ENCODE measurements around the gene ATP2A3.
A peak's percentile ranks its signal among the peaks of the same experiment; 100 is the strongest.

ATP2A3 gene

DNA sequence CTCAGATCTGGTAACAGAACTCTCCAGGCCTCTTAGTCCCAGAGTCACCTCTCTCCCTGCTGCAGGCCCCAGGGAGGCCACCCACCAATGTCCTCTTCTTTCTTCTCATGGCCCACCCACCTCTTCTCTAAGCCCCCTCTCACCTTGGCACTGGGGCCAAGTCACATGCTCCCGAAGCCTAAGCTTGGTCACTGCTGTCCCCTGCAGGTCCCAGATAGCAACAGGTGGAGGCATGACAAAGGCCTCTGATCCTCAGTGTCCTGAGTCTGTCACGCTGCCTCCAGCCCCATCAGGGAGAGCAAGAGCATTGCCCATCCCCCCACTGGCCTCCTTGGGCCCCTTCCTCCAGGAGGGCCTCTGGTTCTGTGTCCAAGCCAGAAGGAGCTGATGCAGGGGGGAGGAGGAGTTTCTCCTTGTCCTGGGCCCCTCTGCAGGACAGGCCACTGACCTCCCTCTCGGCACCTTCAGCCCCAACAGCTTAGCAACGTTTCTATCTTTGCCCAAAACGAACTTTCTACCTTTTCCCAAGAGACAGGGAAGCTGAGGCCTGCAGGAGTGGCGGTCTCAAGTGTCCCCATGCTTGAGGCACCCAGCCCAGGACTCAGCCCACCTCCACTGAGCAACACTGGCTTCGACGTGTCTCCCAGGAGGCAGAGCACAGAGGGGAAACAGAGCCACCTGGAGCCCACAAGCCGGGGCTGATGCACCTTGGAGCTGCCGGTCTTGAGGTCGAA is 56.6 kb downstream of the ATP2A3 start:
- DNase-seq: no peak

DNA sequence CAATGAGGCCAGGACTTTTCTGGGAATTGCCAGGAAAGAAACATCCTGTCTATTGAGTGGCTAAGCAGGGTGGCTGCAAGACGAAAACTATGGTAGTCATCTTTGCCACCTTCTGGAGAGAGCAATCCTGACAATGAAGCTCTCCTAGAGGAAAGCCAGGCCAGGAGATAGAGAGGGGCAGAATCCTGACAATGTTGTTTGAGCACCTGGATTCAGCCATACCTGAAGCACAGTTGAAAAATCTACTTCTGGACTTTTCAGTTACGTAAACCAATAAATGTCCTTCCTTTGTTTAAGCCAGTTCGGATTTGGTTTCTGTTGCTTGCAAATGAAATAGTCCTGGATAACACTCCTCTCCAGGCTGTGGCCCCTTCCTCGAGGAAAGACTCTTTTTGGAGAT is 57.4 kb downstream of the ATP2A3 start:
- DNase-seq: no peak

DNA sequence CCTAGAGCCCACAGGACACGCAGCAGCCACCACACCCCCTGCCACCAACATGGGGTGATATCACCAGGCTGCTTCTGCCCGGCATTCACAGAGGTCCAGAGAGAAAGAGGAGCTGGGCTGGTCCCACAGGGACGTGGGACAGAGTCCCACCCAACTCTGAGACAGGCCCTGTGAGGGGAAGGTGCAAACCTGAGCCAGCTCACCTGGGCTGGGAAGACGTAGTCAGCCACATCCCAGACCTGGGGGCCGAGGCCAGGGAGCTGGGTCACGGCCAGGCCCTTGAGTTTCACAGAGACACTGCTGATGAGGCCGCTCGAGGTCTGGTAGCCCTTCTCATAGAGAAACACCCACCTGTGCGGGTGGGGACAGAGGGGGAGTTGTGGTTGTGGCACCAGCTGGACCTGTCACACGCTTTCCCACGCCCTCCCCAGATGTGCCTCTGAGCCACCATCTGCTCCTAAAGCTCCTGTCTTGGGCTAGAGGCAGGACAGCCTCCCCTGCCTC is 59.2 kb downstream of the ATP2A3 start:
- DNase-seq: no peak

DNA sequence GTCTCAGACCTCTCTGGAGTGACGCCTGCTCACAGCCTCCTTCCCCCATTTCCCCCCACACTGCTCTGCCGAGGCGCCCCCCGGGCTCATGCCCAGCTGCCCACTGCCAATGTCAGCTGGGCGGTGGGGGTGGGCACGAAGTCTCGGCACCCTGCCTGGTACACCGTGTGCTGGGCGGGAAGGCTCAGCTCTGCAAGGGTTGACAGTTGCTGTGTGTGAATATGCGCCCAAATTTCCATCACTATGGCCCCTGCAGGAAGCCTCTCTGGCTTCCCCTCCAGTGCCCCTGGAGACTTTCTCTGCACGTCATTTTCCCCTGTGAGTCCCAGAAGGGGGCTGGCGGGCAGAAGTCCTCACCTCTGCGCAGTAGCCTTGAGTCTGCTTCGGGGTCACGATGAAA is 59.7 kb downstream of the ATP2A3 start:
- DNase-seq: no peak

DNA sequence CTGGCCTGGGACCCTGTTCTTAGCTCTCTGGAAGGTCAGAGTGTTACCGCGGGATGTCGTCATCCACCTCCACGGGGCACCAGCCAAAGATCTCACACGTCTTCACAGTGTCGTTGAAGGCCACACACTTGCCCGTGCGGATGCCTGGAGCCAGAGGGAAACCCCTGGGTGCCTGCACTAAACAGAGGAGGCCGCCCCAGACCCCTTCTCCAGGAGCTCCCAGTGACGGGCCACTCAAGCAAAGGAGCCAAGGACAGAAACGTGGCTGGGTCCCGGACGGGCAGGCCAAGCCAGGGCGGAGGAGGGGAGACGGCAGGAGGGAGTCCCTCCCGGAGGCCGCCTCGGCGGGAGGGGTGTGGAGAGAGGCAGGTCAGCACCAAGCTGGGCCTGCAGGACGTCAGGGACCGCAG is 60.4 kb downstream of the ATP2A3 start:
- DNase-seq: no peak

DNA sequence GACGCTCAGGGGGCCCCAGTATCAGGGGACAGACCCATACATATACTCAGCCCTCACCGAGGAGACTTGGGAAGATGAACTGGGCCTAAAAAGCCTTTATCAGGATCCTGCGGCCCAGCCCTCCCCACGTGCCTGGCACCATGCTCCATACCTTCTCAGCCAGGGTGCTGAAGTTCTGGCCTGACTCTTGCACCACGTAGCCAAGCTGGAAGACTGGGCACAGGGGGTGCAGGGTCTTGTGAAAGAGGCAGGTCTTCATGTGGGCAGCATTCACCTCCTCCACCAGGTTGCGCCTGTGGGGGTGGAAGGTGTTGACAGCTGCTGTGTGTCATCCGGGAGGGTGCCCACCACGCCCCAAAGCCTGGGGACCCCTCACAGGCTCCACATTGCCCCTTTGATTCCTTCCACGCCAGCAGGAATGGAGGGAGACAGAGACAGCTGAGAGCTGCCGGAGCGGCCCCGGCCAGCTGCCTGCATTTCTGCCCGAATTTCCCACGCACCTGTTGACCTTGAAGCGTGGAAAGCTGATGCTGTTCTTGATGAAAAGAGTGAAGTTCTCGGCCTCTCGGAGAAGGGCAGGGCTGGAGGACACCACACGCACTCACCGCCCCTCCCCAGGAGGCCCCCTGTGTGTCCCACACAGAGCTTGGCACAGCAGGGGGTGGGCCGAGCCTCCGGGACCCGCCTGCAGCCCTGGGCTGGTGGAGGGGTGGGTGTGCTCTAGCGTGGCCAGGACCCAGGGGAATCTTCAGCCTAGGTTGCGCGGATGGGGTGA is 61.0 kb downstream of the ATP2A3 start:
- DNase-seq: no peak

DNA sequence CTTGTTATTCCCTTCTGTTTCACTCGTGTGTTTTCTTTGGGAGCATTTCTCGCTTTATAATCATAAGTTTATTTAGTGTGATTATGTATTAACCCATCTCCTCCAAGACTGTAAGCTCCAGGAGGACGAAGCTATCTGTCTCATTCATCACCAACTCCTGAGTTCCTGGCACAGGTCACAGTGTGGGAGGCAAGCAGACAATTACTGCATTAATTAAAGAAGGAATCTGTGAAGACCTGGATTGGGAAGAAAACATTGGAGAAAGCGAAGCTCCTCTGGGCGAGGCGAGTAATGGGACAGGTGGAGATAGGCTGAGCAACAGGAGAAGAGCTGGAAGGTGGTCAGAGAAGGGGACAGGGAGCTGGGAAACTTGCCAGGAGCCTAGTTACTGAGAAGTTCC is 63.6 kb downstream of the ATP2A3 start:
- no peak for DNase-seq

DNA sequence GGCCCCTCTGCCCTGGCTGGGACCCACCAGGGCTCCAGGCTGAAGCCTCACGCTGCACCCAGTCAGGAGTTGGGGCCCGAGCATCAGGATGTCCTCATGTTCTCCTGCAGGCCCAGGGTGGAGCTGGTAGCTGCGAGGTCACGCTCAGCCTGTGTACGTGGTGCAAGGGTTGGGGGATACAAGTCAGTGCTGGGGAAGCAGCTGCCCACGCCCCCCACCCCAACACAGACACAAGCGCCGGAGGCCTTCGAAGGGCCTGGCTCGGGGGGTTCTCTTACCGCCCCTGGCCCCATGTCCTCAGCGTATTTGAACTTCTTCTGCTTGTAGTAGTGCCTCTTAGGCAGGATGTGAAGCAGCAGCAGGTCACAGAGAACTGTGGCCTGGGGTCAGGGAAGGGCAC is 66.5 kb downstream of the ATP2A3 start:
- no peak for DNase-seq

DNA sequence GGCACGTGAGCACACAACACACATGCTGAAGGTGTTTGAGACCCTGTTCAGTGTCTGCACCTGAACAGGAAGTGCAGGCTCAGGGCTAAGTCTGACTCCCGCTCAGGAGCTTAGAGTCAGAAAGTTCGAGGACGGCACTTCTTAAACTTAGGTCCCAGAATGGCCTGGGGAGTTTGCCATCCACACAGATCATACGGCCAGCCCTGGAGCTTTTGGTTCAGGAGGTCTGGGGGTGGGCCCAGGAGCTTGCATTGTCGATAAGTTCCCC is 67.3 kb downstream of the ATP2A3 start:
- no peak for DNase-seq

DNA sequence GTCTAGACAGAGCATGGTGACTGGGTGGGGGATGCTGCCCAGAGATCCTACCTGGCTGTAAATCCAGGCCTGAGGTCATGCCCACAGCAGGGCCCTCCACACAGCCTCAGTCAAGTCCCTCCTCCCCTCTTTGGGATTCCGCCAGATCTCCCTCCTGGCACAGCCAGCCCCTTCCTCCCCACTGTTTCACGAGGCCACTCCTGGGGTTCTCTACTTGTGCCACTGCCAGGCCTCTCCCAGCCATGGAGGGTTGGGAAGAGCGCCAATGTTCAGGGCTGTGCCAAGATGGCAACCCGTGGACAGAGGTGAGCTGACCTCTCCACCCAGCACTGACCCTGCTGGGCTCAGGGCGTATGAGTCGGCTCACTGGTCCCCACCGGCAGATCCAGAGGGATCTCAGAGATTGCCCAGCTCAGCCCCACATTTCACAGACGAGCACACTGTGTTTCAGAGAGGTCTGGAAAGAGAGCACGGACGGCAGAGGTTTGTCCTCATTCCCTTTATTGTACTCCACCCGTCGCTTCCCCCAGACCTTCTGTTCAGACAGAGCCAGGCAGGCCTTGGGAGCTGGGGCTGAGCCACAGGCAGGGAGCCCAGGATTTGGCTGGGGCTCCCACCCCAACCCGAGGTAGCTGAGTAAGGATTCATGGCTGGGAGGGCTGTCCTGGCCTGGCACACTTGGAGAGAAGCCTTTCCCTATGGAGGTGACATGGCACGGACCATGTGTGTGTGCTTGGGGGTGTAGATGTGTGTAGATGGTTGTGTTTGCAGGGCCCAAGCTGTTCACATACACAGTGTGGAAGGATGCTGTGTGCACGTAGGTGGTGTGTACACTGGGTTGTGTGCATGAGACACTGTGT is 67.9 kb downstream of the ATP2A3 start:
- DNase-seq: no peak

DNA sequence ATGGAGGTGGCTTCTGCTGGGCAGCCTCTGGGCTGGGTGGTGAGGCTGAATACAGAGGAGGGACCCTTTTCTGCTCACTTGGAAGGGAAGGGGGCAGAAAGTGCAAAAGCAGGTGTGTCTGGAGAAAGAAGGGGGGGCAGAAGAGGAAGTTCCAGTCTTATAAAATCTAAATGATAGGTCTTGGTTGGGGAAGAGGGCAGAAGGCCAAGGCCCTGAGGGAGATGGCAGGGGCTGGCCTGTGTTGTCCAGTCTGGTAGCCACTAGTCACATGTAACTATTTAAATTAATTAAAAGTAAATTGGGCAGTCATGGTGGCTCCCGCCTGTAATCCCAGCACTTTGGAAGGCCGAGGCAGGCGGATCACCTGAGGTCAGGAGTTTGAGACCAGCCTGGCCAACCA is 68.9 kb downstream of the ATP2A3 start:
- DNase-seq: no peak

DNA sequence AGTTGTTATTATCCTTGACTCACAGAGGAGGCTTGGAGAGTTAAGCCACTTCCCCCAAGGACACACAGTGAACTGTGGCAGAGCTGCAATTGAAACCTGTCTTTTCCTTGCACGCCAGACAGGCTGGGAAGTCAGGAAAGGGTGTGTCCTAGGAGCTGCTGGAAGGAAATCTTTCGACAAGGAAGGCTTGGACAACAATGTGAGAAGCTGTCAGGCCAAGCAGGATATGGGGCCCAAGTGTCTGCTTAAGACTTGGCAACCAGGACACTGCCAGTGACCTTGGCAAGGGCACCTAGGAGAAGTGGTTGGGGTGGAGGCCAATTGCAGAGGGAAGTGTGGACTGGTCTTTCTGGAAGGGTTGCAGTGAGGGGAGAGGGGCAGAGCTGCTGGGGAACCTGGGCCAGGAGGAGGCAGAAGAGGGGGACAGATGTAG is 69.3 kb downstream of the ATP2A3 start:
- no peak for DNase-seq

DNA sequence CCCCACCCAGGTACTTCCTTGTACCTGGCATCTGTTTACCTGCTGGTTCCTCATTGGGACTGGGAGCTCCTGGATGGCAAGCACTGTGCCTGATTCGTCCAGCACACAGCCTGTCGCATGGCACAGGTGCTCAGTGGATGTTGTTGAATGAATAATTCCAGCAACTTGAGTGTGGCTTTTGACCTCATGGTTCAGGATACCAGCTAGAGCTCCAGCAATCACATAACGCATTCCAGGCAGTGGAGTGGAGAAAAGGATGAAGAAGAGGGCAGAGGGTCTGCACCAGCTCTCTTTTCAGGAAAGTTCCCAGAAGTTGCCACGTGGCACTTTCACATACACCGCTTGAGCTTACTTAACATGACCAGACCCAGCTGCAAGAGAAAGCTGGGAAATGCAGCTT is 70.0 kb downstream of the ATP2A3 start:
- DNase-seq: no peak

DNA sequence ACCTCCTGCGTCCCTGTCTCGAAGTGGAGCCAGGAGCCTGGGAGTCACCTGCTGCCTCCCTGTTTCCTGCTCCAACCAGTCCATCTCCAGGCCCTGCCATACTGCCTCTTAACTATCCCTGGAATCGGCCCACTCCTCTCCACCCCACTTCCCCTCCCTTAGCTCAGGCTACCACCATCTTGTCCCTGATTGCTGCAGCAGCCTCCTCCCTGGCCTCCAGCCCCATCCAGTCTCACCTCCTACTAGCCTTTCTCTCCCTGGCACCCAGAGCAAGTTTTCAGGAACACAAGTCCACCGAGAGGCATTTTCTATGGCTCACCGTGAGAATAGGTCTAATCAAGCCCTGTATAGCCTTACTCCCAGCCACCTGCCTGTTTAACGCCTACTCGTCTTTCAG is 70.5 kb downstream of the ATP2A3 start:
- DNase-seq: no peak

DNA sequence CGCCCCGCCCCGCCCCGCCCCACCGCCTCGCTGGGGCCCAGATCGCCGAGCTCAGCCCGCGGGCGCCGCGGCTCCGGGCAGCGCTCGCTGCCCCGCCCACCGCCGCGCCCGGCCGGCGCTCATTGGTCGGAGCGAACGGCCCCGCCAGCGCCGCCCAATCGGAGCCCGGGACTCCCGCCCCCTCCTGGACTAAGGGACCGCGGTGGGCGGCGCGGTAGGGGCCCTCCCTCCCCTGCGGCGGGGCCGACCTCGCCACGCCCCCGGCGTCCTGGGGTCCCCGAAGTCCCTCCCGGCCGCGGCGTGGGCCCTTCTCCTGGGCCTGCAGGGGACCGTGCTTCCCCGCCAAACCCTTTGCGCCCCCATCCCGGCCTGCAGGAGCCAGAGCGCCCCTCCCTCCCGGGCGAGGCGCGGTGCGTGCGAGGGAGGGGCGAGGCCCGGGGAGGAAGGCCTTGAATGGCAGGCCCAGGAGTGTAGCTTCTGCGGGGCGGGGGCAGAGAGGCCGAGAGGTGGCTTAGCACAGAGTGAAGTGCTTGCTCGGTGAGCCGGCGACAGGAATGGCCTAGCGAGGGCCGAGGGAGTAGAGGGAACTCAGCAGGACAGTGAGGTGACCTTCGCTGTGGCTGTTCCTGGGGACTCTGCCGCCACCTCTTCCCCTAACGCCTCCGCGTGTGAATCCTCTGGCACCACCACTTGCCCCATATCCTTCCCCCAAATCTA is 71.1 kb downstream of the ATP2A3 start, which contains the start of gene CAMKK1:
CAMKK1 (minus strand) TSS at position 51 of the 717 bp plus-strand sequence. CDS start 7,366 bp downstream, outside the sequence.
- DNase-seq: peak; percentile 73

DNA sequence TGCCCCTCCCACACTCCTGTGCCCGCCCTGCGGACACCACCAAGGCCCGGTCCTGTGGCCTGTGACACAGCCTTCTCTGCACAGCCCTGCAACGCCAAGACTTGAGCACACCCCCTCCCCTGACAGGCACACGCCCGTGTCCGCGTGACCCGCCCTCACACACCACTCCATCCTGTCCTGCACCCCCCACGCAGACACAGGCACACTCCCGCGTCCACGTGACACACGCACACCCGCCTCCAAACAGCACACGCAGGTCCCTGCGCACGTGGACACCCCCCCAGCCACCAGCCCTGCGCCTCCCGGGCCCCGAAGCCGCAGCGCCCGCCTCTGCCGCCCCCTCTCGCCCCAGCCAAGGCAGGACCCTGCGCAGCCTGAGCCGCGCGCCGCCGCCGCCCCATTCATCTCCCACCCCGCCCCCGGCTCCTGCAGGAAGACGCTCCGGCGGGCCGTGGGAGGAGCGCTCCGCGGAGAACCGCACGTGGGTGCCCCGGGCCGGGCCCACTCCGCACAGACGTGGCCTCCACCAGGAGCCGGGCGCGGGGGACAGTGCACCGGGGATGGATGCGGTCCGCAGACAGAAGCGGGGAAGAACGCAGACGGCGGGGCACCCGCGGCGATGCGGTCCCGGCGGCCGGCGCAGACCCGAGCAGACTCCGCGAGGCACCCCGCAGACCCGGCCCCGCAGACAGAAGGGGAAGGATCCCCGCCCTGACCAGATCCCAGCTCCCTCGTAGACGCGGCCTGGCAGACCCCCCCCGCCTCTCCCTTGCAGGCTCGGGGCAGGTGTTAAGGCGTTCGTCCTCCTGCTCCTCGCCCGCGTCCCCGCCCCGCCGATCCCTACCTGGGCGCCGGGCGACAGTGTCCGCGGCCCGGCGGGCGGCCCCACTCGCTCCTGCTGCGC is 71.9 kb downstream of the ATP2A3 start:
- peak; percentile 0 for DNase-seq

DNA sequence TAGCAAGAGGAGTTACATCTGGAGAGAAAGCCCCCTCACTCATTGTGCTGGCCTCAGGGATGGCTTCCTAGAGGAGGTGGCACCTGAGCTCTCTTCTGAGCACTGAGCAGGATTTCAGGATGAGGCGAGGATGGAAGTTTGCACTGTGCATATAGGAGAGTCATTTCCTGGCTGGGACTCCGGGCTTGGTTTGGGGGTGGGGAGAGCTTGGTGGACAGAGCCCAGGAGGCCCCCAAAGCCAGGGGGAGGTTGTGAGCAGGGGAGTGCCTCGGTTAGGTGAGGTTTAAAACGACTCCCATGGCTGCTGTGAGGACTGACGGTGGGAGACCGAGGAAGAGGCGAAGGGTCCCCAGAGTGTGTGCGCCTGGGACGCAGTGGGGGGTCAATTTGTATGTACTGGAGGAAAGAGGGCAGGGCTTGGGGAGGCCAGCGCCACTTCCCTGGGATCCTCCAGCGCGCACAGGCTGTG is 72.6 kb downstream of the ATP2A3 start:
- DNase-seq: no peak

DNA sequence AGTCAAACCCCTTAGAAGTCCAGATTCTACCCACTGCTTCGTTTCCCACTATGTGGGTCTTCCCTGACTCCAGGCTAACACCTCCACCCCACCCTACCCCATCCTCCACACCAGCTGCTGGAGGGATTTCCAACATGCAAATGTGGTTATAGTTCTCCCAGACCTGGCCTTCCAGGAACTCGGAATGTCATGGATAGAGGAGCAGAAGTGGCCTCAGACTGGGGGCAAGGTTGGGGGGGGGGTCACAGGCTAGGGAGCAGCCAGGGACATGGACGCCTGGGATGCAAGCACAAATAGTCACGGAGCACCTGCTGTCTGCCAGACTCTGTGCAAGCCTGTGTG is 73.4 kb downstream of the ATP2A3 start:
- DNase-seq: no peak

DNA sequence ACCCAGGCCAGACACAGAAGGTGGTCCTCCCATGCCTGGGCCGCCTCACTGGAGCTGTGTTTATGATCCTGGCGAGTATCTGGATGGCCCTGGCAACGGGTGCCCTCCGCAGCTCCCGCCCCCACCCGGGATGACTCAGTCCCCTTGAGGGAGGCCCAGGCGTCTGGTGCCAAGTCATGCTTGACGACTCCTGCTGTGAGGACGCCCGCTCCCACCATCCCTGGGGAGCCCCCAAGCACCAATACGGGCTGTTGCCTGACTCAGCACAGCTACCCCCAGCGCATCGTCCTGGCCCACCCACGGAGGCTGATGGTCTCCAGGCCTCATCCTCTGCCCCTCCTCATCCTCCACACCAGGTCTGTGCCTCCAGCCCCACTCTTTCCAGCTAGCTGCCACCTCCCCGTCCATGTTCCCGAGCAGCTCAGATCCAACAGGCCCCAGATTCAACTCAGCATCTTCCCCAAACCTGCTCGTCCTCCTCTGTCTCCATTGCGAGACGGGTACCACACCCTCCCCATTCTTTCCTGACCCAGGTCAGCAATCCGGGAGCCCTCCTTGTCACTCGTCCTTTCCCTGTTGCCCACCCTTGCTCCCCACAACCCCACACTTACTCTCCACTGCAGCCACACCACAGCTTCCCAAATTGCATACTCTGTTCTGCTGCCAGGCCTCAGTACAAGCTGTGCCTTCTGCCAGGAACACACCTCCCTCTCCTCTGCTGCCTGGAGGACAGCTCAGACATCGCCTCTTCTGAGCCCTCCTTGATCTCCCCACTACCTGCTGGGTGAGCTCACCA is 74.0 kb downstream of the ATP2A3 start:
- DNase-seq: no peak

DNA sequence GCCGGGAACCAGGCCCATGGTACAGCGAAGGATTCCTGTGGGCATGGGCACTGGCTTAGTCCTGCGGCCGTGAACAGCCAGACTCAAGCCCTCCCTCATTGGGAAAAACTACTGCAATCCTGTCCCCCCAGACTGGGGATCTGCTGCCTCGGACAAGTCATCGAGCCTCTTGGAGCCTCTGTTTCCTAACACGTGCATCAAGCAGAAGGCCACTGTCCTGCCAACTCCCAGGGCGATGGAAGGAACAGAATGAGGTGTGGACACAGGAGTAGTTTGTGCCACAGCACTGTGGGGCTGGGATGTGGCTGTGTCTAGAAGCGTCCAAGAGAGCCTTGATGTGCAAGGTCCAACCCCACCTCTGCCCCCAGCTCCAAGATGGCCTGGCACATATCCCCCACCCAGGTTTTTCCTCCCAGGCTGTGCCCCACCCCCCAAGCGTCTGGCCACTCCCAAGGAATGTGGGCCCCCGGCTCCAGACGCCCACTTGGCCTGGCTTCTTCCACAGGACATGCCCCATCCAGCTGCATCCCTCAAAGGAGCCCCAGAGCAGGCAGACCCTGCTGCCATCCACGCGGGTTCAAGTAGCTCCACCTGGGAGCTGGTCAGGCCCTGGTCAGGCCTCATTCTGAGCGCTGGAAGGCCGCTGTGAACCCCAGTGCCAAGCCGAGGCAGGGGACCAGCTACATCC is 74.8 kb downstream of the ATP2A3 start:
- no peak for DNase-seq
